ENCODE data around the gene SENP2. TPM values are rescaled to one million over a fixed set of nuclear protein-coding genes. Genes with fewer than 3 reads are reported as not detected.
A peak's percentile ranks its signal among the peaks of the same experiment; 100 is the strongest.

The SENP2 gene
- total and polyA plus RNA-seq, 2 of the 13 experiments (the other 11 are each of a cell fraction or from before 2014, with no cell fraction given) = 7.7 to 46.2 TPM

DNA sequence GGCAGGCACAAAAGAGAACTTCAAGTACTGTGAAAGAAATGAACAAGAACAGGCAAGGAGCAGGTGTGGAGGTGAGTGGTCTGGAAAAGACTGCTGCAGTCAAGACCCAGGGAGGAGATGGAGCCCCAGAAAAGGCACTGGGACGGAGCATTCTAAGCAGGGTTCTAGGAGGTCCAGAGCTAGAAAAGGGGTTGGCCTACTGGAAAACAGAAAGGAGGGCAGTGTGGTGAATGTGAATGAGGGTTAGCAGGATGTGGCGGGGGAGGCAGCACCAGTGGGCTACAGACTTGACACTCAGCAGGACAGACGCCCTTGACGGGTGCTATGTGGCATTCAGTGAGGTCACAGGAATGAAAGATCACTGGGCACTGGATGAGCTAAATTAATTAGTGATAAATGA is 75.7 kb downstream of the SENP2 start:
- ChIA-PET CTCF (ENCODE audit: low intra/inter-chr PET ratio, low total read pairs) (no interaction called here), POLR2A (no interaction called here)
- ATAC-seq (no peak), DNase-seq (ENCODE audit: low spot score) (no peak), FAIRE-seq (no peak)
- H3K27ac ChIP-seq (ENCODE audit: extremely low read length, insufficient read depth, low read length) = no peak overlapping the region
- H3K79me2 ChIP-seq (ENCODE audit: insufficient read depth, low read length) = no peaks in the 10 kb centered on the region
- intact Hi-C loops (cut with micrococcal nuclease; ENCODE audit: unreplicated experiment) (loop anchor here (2.0 to 5.0 kb wide), 3 partner anchors 106 to 246 kb away; no protein-coding TSS in a partner anchor), in situ Hi-C loops (cut with HindIII; ENCODE audit: extremely low pct_ligation_motif_present, low pct_unique_long_range_greater_than_20kb) (no loop called here)
- no peak overlapping the region for H3K4me2 ChIP-seq (ENCODE audit: low read depth, low read length)
- peaks cover 21 to 33% of the 10 kb centered on the region in 2 experiments for H3K36me3 ChIP-seq (replicated peaks in 1 of 2; ENCODE audit: control insufficient read depth in 1 of 2, insufficient read depth in 2 of 2, low read length in 2 of 2)
- H3K27me3 ChIP-seq (ENCODE audit: control insufficient read depth in 1 of 2, insufficient read depth in 2 of 2, low read length in 2 of 2) = no peaks in the 10 kb centered on the region
- no peaks in the 10 kb centered on the region for H3K4me1 ChIP-seq (ENCODE audit: insufficient read depth, low read length)
- 97% methylated on average over 4 of the region's 4 CpGs for WGBS (ENCODE audit: low lambda C conversion rate)
- no peaks in the 10 kb centered on the region for H4K20me1 ChIP-seq (ENCODE audit: insufficient read depth, low read length)
- TF ChIP-seq EEA1 (CRISPR knock-in tag; IDR thresholded peaks at IDR 0.05; ENCODE audit: borderline replicate concordance) (no peak), RBM22 (optimal IDR thresholded peaks at IDR 0.05; ENCODE audit: low read length) (peak; percentile 84), POLR2A (IDR thresholded peaks at IDR 0.05; ENCODE audit: insufficient read depth in 1 of 2, low read depth in 2 of 2, low read length in 2 of 2) (peak in 1 of 2 experiments; percentile 24; a peak in 1 of 4 replicates), POLR2AphosphoS5 (IDR thresholded peaks at IDR 0.05; ENCODE audit: low read depth, low read length) (0 out of 2 replicates have a peak, but pooled peaks have one; percentile 18), TFAP4 (IDR thresholded peaks at IDR 0.05; ENCODE audit: borderline replicate concordance, low read depth) (no peak), ELF3 (CRISPR knock-in tag; IDR thresholded peaks at IDR 0.05) (no peak)
- no peaks in the 10 kb centered on the region for H3K9me3 ChIP-seq (ENCODE audit: low read length)
- no peak overlapping the region for H3K4me3 ChIP-seq (replicated peaks in 1 of 3; ENCODE audit: insufficient read depth in 1 of 3, low read depth in 2 of 3, low read length in 3 of 3)
- H3K9ac ChIP-seq (ENCODE audit: insufficient read depth, low read depth, low read length) = no peak overlapping the region
- no peak overlapping the region for H2AFZ ChIP-seq (ENCODE audit: low read length)
- no TSS peak for BruUV-seq (replicated peaks)

GRCh38 chr3:185663929-185664328 is 77.8 kb downstream of the SENP2 start:
- H3K9ac ChIP-seq (ENCODE audit: insufficient read depth, low read depth, low read length) = no peak overlapping the region
- no peak overlapping the region for H3K4me2 ChIP-seq (ENCODE audit: low read depth, low read length)
- no peak overlapping the region for H3K4me3 ChIP-seq (replicated peaks in 1 of 3; ENCODE audit: insufficient read depth in 1 of 3, low read depth in 2 of 3, low read length in 3 of 3)
- no peaks in the 10 kb centered on the region for H4K20me1 ChIP-seq (ENCODE audit: insufficient read depth, low read length)
- no peaks in the 10 kb centered on the region for H3K27me3 ChIP-seq (ENCODE audit: control insufficient read depth in 1 of 2, insufficient read depth in 2 of 2, low read length in 2 of 2)
- POLR2A ChIA-PET = interaction anchor here (0.6 kb wide), 1 partner anchor 109 kb away, joined by 3 read pairs; no protein-coding TSS in a partner anchor
- no peak overlapping the region for H2AFZ ChIP-seq (ENCODE audit: low read length)
- H3K9me3 ChIP-seq (ENCODE audit: low read length) = no peaks in the 10 kb centered on the region
- in situ Hi-C loops (cut with HindIII; ENCODE audit: extremely low pct_ligation_motif_present, low pct_unique_long_range_greater_than_20kb) (no loop called here), intact Hi-C loops (cut with micrococcal nuclease; ENCODE audit: unreplicated experiment) (loop anchor here (5.0 kb wide), 2 partner anchors 103 to 243 kb away; no protein-coding TSS in a partner anchor)
- no peaks in the 10 kb centered on the region for H3K4me1 ChIP-seq (ENCODE audit: insufficient read depth, low read length)
- TF ChIP-seq, protein P1, sequence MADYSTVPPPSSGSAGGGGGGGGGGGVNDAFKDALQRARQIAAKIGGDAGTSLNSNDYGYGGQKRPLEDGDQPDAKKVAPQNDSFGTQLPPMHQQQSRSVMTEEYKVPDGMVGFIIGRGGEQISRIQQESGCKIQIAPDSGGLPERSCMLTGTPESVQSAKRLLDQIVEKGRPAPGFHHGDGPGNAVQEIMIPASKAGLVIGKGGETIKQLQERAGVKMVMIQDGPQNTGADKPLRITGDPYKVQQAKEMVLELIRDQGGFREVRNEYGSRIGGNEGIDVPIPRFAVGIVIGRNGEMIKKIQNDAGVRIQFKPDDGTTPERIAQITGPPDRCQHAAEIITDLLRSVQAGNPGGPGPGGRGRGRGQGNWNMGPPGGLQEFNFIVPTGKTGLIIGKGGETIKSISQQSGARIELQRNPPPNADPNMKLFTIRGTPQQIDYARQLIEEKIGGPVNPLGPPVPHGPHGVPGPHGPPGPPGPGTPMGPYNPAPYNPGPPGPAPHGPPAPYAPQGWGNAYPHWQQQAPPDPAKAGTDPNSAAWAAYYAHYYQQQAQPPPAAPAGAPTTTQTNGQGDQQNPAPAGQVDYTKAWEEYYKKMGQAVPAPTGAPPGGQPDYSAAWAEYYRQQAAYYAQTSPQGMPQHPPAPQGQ (CRISPR knock-in tag; IDR thresholded peaks at IDR 0.05; ENCODE audit: borderline replicate concordance) = no peak
- TF ChIP-seq KLF13 (CRISPR knock-in tag; IDR thresholded peaks at IDR 0.05) = no peak
- no peak for TF ChIP-seq ZSCAN29 (CRISPR knock-in tag; conservative IDR thresholded peaks at IDR 0.05)
- peak; percentile 60 for TF ChIP-seq RBM22 (optimal IDR thresholded peaks at IDR 0.05; ENCODE audit: low read length)
- no peak for TF ChIP-seq GATAD1 (CRISPR knock-in tag; IDR thresholded peaks at IDR 0.05)
- no peak for TF ChIP-seq REXO4 (CRISPR knock-in tag; IDR thresholded peaks at IDR 0.05; ENCODE audit: borderline replicate concordance)
- no peak for TF ChIP-seq ZNF24 (IDR thresholded peaks at IDR 0.05)
- peaks cover 5 to 26% of the 10 kb centered on the region in 2 experiments for H3K36me3 ChIP-seq (replicated peaks in 1 of 2; ENCODE audit: control insufficient read depth in 1 of 2, insufficient read depth in 2 of 2, low read length in 2 of 2)
- no TSS peak for BruUV-seq (replicated peaks)
- 100% methylated on average over 5 of the region's 5 CpGs for WGBS (ENCODE audit: low lambda C conversion rate)
- FAIRE-seq (no peak), ATAC-seq (no peak; the same call in 2 of the 3 replicates), DNase-seq (ENCODE audit: low spot score) (no peak)
- no peaks in the 10 kb centered on the region for H3K79me2 ChIP-seq (ENCODE audit: insufficient read depth, low read length)
- H3K27ac ChIP-seq (ENCODE audit: extremely low read length, insufficient read depth, low read length) = no peak overlapping the region
- CTCF ChIA-PET (ENCODE audit: low intra/inter-chr PET ratio, low total read pairs) = no interaction called here

All from HepG2 (cell line).